Astrocyte of the cerebellum (primary cell): Measurements from ENCODE around the gene TVP23C.
A peak's percentile ranks its signal among the peaks of the same experiment; 100 is the strongest.

ENCODE experiments used
- DNase-seq: peaks from one replicate; pipeline ENCODE4 v3.0.0-alpha.2; 2011; ENCODE audit warnings: low read depth
- H3K4me3 ChIP-seq: 2 replicates; pipeline ENCODE4 v1.5.1; 2011; ENCODE audit warnings: mild to moderate bottlenecking, low read depth, low read length, moderate library complexity
- CTCF ChIP-seq: IDR thresholded peaks from 2 replicates; pipeline ENCODE4 v1.5.1; 2012; ENCODE audit warnings: low read length, low read depth, moderate library complexity, mild to moderate bottlenecking; ENCODE audit errors: missing control alignments
- in situ Hi-C: cut with HindIII; loops from 2 replicates; pipeline ENCODE4 v1.10.0; 2017; ENCODE audit warnings: low sequenced_read_pairs

The TVP23C gene

GRCh38 chr17:15462976-15463772, 100.1 kb downstream of the TVP23C start:
- in situ Hi-C loops, result no loop called here
- no peak for TF ChIP-seq CTCF
- no peak overlapping the region for H3K4me3 ChIP-seq
- DNase-seq, result peak; percentile 83

- H3K4me3 ChIP-seq, result no peak overlapping the region
- in situ Hi-C loops, result no loop called here
- no peak for TF ChIP-seq CTCF
- DNase-seq, result no peak
Observed at GRCh38 chr17:15457723-15458094, 105.6 kb downstream of the TVP23C start.

GRCh38 chr17:15456972-15457722, 106.1 kb downstream of the TVP23C start:
- in situ Hi-C loops, result no loop called here
- peak; percentile 64 for TF ChIP-seq CTCF
- no peak overlapping the region for H3K4me3 ChIP-seq
- peak; percentile 90 for DNase-seq

- DNase-seq, result no peak
- in situ Hi-C loops, result no loop called here
- no peak for TF ChIP-seq CTCF
- H3K4me3 ChIP-seq, result no peak overlapping the region
Observed at GRCh38 chr17:15456496-15456895, 106.8 kb downstream of the TVP23C start.

- no peak for DNase-seq
- in situ Hi-C loops, result no loop called here
- TF ChIP-seq CTCF, result no peak
- H3K4me3 ChIP-seq, result no peak overlapping the region
Observed at GRCh38 chr17:15454346-15454745, 108.9 kb downstream of the TVP23C start.

GRCh38 chr17:15453782-15454181, 109.5 kb downstream of the TVP23C start:
- H3K4me3 ChIP-seq, result no peak overlapping the region
- DNase-seq, result no peak
- in situ Hi-C loops, result no loop called here
- no peak for TF ChIP-seq CTCF
